22Rv1 (cell line): ENCODE results near the gene YBX1.
A peak's percentile ranks its signal among the peaks of the same experiment; 100 is the strongest.

Source experiments
- H3K27ac ChIP-seq: fragments of 450-650 bp; 2 replicates; pipeline ENCODE4 v1.5.1; 2017
- ZFX ChIP-seq: fragments of 450-650 bp; IDR thresholded peaks from 2 replicates; pipeline ENCODE4 v1.6.1; 2017; ENCODE audit warnings: antibody characterized with exemption, borderline replicate concordance
- TF ChIP-seq, protein P1 (sequence below): fragments of 450-650 bp; IDR thresholded peaks from 2 replicates; pipeline ENCODE4 v1.5.1; 2017; ENCODE audit warnings: mild to moderate bottlenecking

YBX1 gene

DNA sequence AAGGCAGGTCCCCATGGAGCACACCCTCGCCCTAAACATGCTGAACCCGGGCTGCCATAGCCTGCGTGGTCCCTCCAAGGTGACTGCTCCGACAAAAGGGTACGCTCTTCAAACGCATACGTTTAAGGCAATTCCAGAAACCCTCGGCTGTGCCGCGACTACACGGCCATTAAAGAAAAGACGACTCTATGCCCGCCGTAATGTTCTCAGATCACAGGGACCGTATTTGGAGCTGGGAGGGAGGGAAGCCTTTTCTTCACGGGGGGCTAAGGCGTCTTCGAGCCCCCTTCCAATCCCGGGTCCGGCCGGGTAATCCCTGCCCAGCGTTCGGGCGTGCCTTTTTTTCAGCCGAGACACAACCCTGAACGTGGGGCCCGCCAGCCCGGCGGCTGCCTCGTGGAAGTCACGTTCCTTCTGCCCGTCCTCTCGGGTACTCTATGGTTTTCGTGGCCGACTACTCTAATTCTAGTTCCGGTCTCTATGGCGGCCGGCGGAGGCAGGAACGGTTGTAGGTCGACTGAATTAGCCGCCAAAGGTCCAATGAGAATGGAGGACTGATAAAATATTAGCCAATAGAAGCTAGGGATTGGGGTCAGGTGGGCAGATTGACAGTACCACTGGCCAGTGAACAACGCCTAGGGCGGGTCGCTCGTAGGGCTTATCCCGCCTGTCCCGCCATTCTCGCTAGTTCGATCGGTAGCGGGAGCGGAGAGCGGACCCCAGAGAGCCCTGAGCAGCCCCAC, at the start of gene YBX1:
Gene YBX1 (plus strand): TSS at position 678 of the 743 bp plus-strand sequence. CDS start 148 bp downstream, outside the sequence.
- peak within 1 kb of the TSS; percentile 85 for H3K27ac ChIP-seq
- TF ChIP-seq, protein P1, sequence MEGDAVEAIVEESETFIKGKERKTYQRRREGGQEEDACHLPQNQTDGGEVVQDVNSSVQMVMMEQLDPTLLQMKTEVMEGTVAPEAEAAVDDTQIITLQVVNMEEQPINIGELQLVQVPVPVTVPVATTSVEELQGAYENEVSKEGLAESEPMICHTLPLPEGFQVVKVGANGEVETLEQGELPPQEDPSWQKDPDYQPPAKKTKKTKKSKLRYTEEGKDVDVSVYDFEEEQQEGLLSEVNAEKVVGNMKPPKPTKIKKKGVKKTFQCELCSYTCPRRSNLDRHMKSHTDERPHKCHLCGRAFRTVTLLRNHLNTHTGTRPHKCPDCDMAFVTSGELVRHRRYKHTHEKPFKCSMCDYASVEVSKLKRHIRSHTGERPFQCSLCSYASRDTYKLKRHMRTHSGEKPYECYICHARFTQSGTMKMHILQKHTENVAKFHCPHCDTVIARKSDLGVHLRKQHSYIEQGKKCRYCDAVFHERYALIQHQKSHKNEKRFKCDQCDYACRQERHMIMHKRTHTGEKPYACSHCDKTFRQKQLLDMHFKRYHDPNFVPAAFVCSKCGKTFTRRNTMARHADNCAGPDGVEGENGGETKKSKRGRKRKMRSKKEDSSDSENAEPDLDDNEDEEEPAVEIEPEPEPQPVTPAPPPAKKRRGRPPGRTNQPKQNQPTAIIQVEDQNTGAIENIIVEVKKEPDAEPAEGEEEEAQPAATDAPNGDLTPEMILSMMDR = no peak
- no peak for TF ChIP-seq ZFX

DNA sequence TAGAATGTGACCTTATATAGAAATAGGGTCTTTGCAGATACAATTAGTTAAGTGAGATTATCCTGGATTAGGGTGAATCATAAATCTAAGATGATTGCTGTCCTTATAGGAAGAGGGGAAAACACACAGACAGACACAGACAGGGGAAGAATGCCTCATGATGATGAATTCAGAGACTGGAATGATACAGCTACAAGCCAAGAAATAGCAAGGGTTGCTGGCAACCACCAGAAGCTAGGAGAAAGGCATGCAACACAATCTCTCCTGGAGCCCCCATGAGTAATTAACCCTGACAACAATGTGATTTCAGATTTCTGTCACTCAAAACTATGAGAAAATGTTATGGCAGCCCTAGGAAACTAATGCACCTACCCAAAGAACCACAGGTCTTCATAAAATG, 43.1 kb upstream of the YBX1 start:
- TF ChIP-seq, protein P1 = no peak
- TF ChIP-seq ZFX = no peak
- H3K27ac ChIP-seq = no peak overlapping the region

DNA sequence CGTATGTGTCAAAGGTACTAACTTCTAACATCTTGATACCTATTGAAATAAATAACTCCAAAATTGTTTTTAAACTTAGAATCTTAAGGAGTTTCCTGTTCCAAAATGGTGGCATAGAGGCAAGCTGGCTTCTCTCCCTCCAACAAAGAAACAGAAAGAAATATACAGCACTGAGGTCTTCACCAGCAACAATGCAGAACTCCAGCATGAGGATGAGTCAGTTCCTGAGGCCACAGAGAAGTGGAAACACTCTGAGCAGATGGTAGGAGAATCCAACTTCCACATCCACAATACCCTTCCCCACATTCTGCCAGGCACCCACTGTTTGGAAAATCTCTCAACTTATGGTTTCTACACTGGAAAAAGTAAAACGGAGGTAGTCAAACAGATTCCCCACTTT, 36.2 kb upstream of the YBX1 start:
- TF ChIP-seq, protein P1 = no peak
- no peak for TF ChIP-seq ZFX
- H3K27ac ChIP-seq = no peak overlapping the region

DNA sequence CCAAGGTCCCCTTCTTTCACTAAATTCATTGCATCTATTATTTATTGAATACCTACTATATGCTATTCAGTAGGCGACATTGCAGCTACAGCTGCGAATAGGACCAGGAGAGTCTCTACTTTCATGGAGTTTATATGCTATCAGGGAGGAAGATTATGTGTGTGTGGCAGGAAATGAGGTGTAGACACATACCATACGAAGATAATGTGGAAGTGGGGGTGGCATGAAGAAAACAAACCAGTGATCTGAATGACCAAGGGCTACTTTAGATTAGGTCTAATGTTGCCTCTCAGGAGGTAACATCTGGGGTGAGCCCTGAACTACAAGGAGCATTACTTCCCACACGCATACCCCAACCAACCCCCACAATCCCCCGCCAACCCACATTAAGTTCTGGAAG, 25.0 kb upstream of the YBX1 start:
- TF ChIP-seq ZFX = no peak
- TF ChIP-seq, protein P1 = no peak
- peak overlapping the region; percentile 87 for H3K27ac ChIP-seq

DNA sequence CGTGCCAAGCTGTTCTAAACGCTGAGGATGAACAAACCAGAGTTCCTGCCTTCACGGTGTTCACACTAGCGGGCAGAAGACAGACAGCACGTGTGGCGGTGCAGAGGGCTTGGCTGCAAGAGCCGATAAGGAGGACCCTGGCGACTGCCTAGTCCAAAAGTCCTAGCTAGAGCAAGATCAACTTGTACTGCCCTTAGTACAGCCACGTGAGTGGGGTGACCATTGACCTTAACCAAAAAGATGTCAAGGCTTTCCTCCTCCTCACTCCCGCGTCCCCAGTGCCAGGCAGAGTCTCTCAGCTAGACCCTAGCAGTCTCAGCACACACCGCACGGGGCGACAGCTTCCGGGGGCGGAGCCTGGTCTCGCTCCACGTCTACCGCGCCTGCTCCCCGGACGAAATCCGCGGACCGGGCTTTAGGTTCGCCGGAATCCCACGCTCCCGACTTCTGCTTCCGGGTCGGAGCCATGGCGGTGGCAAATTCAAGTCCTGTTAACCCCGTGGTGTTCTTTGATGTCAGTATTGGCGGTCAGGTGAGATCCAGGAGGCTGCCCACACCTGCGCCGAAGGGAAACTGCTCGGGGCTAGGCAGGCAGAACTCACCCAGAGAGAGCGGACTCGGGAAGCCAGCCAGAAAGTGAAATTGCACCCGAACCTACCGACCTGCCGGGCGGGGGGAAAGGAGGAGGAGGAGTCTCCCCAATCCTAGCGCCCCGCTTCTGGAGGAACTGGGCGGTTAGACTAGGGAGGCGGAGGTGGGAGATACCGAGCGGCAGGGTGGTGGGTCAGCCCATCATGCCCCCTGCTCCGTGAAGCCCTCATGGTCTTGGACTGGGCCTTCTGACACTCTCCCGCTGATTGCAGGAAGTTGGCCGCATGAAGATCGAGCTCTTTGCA, 24.0 kb upstream of the YBX1 start, which contains the start of gene PPIH:
Gene PPIH (plus strand): TSS at position 443 of the 896 bp plus-strand sequence. CDS start 24 bp downstream, at position 467.
- H3K27ac ChIP-seq = peak within 1 kb of the TSS; percentile 87
- TF ChIP-seq, protein P1 = 0 out of 2 replicates have a peak, but pooled peaks have one; percentile 18
- TF ChIP-seq ZFX = no peak

DNA sequence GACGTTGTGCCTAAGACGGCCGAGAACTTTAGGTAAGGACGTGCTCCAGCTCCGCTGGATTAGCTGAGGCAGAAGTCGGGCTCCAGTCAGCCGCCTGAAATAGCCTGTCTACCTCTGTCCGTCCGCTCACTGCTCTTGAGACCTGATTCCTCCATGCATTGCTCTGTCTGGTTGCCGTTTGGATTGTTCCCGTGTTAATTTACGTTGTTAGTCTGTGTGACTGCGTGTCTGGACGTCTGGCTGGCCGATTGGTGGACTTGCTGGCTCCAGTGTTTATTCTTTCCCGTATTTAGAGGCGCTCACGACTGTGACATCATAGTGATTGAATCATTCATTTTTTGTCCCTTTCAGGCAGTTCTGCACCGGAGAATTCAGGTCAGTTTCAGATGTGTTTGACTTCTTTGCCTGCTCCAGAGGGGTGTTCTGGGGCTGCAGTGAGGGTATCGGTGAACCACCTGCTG, 23.3 kb upstream of the YBX1 start:
- peak overlapping the region; percentile 87 for H3K27ac ChIP-seq
- TF ChIP-seq ZFX = no peak
- TF ChIP-seq, protein P1 = no peak
